Small intestine (tissue), 7 donors: ENCODE measurements around the gene IYD. TPM values are rescaled to one million over a fixed set of nuclear protein-coding genes. Genes with fewer than 3 reads are reported as not detected.

Source experiments
- DNase-seq, 2 donors: peaks; one replicate each; pipeline versions ENCODE4 v3.0.0 to v3.0.0-alpha.2; 2013
- FAIRE-seq: peaks from 2 replicates; lab custom pipeline; 2012; peaks lifted over from hg19 to GRCh38; lab: Jason Lieb, UNC
- H3K27ac ChIP-seq, 3 donors: one replicate each; pipeline ENCODE4 v1.5.1; 2013; ENCODE audit warnings: low read length in 2 of 3, mild to moderate bottlenecking in 2 of 3, control low read depth in 1 of 3, inconsistent platforms in 1 of 3, low read depth in 1 of 3, moderate library complexity in 1 of 3
- H3K27me3 ChIP-seq, 3 donors: one replicate each; pipeline ENCODE4 v1.6.1; 2013; ENCODE audit warnings: low read length in 3 of 3, inconsistent platforms in 1 of 3; ENCODE audit not compliant: control insufficient read depth in 3 of 3, insufficient read depth in 3 of 3
- H3K36me3 ChIP-seq, 3 donors: one replicate each; pipeline ENCODE4 v1.6.1; 2013; ENCODE audit warnings: low read length in 3 of 3, inconsistent platforms in 1 of 3, low read depth in 1 of 3, mild to moderate bottlenecking in 1 of 3, moderate library complexity in 1 of 3; ENCODE audit not compliant: control insufficient read depth in 3 of 3, insufficient read depth in 2 of 3
- H3K4me1 ChIP-seq, 3 donors: one replicate each; pipeline ENCODE4 v1.6.1; 2013; ENCODE audit warnings: low read length in 2 of 3, inconsistent platforms in 1 of 3, low read depth in 1 of 3, mild to moderate bottlenecking in 1 of 3, moderate library complexity in 1 of 3; ENCODE audit not compliant: control insufficient read depth in 3 of 3, insufficient read depth in 2 of 3
- H3K4me3 ChIP-seq, 3 donors: one replicate each; pipeline ENCODE4 v1.5.1; 2013; ENCODE audit warnings: low read length in 3 of 3, control low read depth in 1 of 3, inconsistent platforms in 1 of 3, low read depth in 1 of 3, mild to moderate bottlenecking in 1 of 3, moderate library complexity in 1 of 3
- H3K9me3 ChIP-seq, 2 donors: one replicate each; pipeline ENCODE4 v1.6.1; 2013; ENCODE audit warnings: low read depth in 1 of 2, low read length in 1 of 2; ENCODE audit not compliant: control insufficient read depth in 2 of 2, insufficient read depth in 1 of 2
- WGBS, 3 donors: extraction: QIAGEN DNeasy Blood & Tissue Kit; methylation state at CpG; one replicate each; pipeline ENCODE4 v1.1.7; 2013; 5-methylcytosine and 5-hydroxymethylcytosine counted together
- polyA plus RNA-seq, 4 donors: library from polyadenylated mRNA; stranded (reverse) in 3 of 4; unstranded in 1 of 4; fragments of 200-250 nt in 3 of 4; fragments of 120-200 nt in 1 of 4; gene quantifications; one replicate each; pipeline versions ENCODE4 v1.2.1 to v1.2.3, GENCODE V29; 2013
- donor health status: healthy with polysubstance abuse.
- donor health status: control.
- donor health status: control.
- donor health status: Bipolar disorder and iron deficiency.
- donor health status: healthy.

IYD gene
- polyA plus RNA-seq, 4 donors: 5.3 to 17.1 (median 8.2) TPM

- H3K9me3 ChIP-seq: no peaks in the 10 kb centered on the region
- no peaks in the 10 kb centered on the region for H3K27me3 ChIP-seq
- no peak overlapping the region for H3K4me3 ChIP-seq
- DNase-seq (no peak), FAIRE-seq (no peak)
- H3K36me3 ChIP-seq: no peaks in the 10 kb centered on the region
- 74 to 90% (median 89%) methylated on average over 2 of the region's 2 CpGs for WGBS, 3 donors
- no peak overlapping the region for H3K27ac ChIP-seq
- no peaks in the 10 kb centered on the region for H3K4me1 ChIP-seq
Measured at GRCh38 chr6:150342126-150342525, 26.7 kb upstream of the IYD start.

DNA sequence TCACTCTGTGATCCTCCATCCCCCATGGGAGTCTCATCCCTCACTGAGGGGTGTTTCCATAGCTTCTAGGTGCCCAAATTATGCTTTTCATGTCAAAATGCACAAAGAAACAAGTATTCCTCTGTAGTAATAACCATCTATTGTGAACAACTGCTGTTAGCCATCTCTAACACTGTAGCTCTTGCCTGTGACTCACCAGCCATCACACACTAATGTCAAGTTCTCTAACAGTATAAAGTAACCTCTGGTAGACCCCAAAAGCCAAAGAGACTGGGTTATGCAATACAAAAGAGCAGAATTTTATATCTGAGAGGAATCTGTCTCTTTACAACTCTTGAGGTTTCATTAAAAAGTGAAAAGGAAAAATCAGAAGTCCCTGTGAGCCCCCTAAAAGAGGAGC is 25.4 kb upstream of the IYD start:
- H3K36me3 ChIP-seq: no peaks in the 10 kb centered on the region
- no peaks in the 10 kb centered on the region for H3K9me3 ChIP-seq
- no peaks in the 10 kb centered on the region for H3K27me3 ChIP-seq
- FAIRE-seq (no peak), DNase-seq (no peak)
- no peak overlapping the region for H3K27ac ChIP-seq
- no peaks in the 10 kb centered on the region for H3K4me1 ChIP-seq
- H3K4me3 ChIP-seq: no peak overlapping the region

- H3K36me3 ChIP-seq: no peaks in the 10 kb centered on the region
- DNase-seq (no peak), FAIRE-seq (no peak)
- H3K27me3 ChIP-seq: no peaks in the 10 kb centered on the region
- H3K4me1 ChIP-seq: no peaks in the 10 kb centered on the region
- H3K4me3 ChIP-seq: no peak overlapping the region
- no peak overlapping the region for H3K27ac ChIP-seq
- WGBS, 3 donors: 49 to 68% (median 54%) methylated on average over 3 of the region's 3 CpGs
- H3K9me3 ChIP-seq: no peaks in the 10 kb centered on the region
Measured at GRCh38 chr6:150345781-150346180, 23.0 kb upstream of the IYD start.

GRCh38 chr6:150346346-150346745 is 22.5 kb upstream of the IYD start:
- Histone ChIP-seq H3K27ac (no peak overlapping the region), H3K27me3 (no peaks in the 10 kb centered on the region), H3K36me3 (no peaks in the 10 kb centered on the region), H3K4me1 (no peaks in the 10 kb centered on the region), H3K9me3 (no peaks in the 10 kb centered on the region), H3K4me3 (no peak overlapping the region)
- no peak for DNase-seq
- no peak for FAIRE-seq
- WGBS, 3 donors: 75 to 86% (median 77%) methylated on average over 2 of the region's 2 CpGs

- H3K9me3 ChIP-seq: no peaks in the 10 kb centered on the region
- H3K4me3 ChIP-seq: no peak overlapping the region
- WGBS, 3 donors: 87 to 92% (median 90%) methylated on average over 5 of the region's 5 CpGs
- FAIRE-seq: no peak
- H3K27me3 ChIP-seq: no peaks in the 10 kb centered on the region
- H3K4me1 ChIP-seq: no peaks in the 10 kb centered on the region
- no peak overlapping the region for H3K27ac ChIP-seq
- no peaks in the 10 kb centered on the region for H3K36me3 ChIP-seq
- DNase-seq: no peak
Measured at GRCh38 chr6:150347845-150348244, 21.0 kb upstream of the IYD start.

- no peaks in the 10 kb centered on the region for H3K9me3 ChIP-seq
- H3K4me3 ChIP-seq: no peak overlapping the region
- no peaks in the 10 kb centered on the region for H3K27me3 ChIP-seq
- no peak for FAIRE-seq
- H3K27ac ChIP-seq: no peak overlapping the region
- H3K4me1 ChIP-seq: no peaks in the 10 kb centered on the region
- WGBS, 3 donors: 63 to 77% (median 74%) methylated on average over 4 of the region's 4 CpGs
- H3K36me3 ChIP-seq: no peaks in the 10 kb centered on the region
- DNase-seq: no peak
Measured at GRCh38 chr6:150349546-150349945, 19.3 kb upstream of the IYD start.

DNA sequence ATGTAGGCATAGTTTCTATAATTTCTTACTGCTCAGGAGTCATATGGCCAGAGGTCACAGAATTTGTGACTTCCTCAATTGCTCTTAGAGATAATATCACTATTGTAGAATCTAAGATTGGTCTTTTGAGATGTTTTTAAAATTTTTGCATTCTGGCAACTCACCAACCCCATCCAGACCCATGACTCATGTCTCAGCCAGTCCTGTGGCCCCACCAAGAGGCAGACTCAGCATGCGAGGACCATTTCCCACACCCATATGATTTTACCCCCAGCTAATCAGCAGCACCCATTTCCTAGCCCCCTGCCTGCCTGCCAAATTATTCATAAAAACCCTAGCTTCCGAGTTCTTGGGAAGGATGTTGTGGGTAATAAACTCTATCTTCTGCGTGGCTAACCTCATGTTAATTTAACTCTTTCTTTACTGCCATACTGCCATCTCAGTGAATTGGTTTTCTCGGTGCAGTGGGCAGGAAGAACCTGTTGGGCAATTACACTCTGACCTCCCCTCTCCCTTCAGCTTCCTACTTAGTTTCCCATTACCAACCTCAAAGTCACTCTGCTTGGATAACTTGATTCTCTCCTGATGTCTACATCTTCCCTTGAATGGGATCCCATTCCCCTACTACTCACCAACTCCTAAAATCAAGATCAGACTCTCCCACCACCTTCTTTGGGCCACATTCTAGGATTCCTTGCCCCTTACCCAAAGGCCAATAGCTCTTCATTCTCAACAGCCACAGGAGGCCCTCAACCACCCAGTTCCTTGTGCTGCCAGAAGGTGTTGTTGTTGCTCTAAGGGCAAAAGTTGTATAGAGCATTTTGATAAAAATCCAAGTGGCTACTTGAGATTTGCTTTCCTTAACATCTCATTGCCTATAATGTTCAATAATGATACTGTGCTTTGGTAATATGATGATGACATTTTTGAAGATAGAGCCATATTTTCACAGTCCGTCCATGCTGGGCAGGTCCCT is 16.2 kb upstream of the IYD start:
- no peaks in the 10 kb centered on the region for H3K4me1 ChIP-seq
- WGBS, 3 donors: 55 to 81% (median 59%) methylated on average over 5 of the region's 5 CpGs
- DNase-seq: no peak
- H3K4me3 ChIP-seq: no peak overlapping the region
- H3K9me3 ChIP-seq: no peaks in the 10 kb centered on the region
- H3K27ac ChIP-seq: no peak overlapping the region
- H3K27me3 ChIP-seq: no peaks in the 10 kb centered on the region
- H3K36me3 ChIP-seq: no peaks in the 10 kb centered on the region
- FAIRE-seq: no peak

- WGBS, 3 donors: 79 to 83% (median 80%) methylated on average over 1 of the region's 1 CpG
- Histone ChIP-seq H3K27me3 (no peaks in the 10 kb centered on the region), H3K36me3 (no peaks in the 10 kb centered on the region), H3K4me3 (no peak overlapping the region), H3K27ac (no peak overlapping the region), H3K4me1 (no peaks in the 10 kb centered on the region), H3K9me3 (no peaks in the 10 kb centered on the region)
- no peak for FAIRE-seq
- DNase-seq: no peak
Measured at GRCh38 chr6:150353445-150353844, 15.4 kb upstream of the IYD start.
